HUES64 (cell line): ENCODE measurements around the gene FBLN1.
"Not testable (repeated sequence)": the region's sequence is repeated elsewhere in the genome, so short reads cannot be mapped to it uniquely, and the experiment has no call there.

Source experiments
- H3K27ac ChIP-seq: 2 replicates; pipeline ENCODE4 v1.7.0; 2013; ENCODE audit warnings: low read depth, low read length, inconsistent platforms
- H3K27me3 ChIP-seq: 2 replicates; pipeline ENCODE4 v1.6.1; 2013; ENCODE audit warnings: mild to moderate bottlenecking, low read length; ENCODE audit not compliant: insufficient read depth
- H3K36me3 ChIP-seq: 2 replicates; pipeline ENCODE4 v1.6.1; 2013; ENCODE audit warnings: mild to moderate bottlenecking, low read length; ENCODE audit not compliant: insufficient read depth
- H3K4me1 ChIP-seq: 2 replicates; pipeline ENCODE4 v1.6.1; 2013; ENCODE audit warnings: mild to moderate bottlenecking, low read length, moderate library complexity; ENCODE audit not compliant: insufficient read depth
- H3K4me3 ChIP-seq: 2 replicates; pipeline ENCODE4 v1.5.1; 2013; ENCODE audit warnings: mild to moderate bottlenecking, low read length, moderate library complexity
- H3K9ac ChIP-seq: 2 replicates; pipeline ENCODE4 v1.6.1; 2013; ENCODE audit warnings: mild to moderate bottlenecking, low read depth, low read length
- H3K9me3 ChIP-seq: 2 replicates; pipeline ENCODE4 v1.6.1; 2013; ENCODE audit warnings: low read depth, low read length; ENCODE audit not compliant: insufficient read depth
- WGBS: fragments of 150-250, 120-280 bp; methylation state at CpG from one replicate; pipeline ENCODE4 v1.1.7; 2013; ENCODE audit warnings: missing lambda C conversion rate; 5-methylcytosine and 5-hydroxymethylcytosine counted together

The FBLN1 gene

DNA sequence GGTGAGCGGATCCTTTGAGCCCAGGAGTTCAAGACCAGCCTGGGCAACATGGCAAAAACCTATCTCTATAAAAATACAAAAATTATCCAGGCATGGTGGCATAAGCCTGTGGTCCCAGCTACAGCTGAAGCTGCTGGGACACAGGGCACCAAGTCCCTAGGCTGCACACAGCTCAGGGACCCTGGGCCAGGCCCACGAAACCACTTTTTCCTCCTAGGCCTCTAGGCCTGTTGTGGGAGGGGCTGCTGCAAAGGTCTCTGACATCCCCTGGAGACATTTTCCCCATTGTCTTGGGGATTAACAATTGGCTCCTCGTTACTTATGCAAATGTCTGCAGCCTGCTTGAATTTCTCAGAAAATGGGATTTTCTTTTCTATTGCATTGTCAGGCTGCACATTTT lies 39.0 kb upstream of the FBLN1 start:
- H3K9ac ChIP-seq, H3K27me3 ChIP-seq, H3K27ac ChIP-seq, H3K4me1 ChIP-seq, H3K4me3 ChIP-seq, H3K36me3 ChIP-seq: not testable (repeated sequence)
- WGBS = 93% methylated on average over 3 of the region's 3 CpGs
- peaks cover 11% of the 10 kb centered on the region; the same call in 1 of the 2 replicates for H3K9me3 ChIP-seq

DNA sequence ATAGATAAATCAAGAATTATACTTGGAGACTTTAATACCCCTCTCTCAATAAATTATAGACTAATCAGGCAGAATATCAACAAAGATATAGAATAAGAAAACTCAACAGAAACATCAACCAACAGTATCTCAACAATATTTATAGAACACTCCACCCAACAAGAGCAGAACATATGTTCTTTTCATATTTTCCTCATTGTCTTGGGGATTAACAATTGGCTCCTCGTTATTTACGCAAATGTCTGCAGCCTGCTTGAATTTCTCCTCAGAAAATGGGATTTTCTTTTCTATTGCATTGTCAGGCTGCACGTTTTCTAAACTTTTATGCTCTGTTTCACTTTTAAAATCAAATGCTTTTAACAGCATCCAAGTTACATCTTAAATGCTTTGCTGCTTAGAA lies 37.0 kb upstream of the FBLN1 start:
- Histone ChIP-seq H3K27me3 (no peaks in the 10 kb centered on the region), H3K9me3 (peaks cover 11% of the 10 kb centered on the region; the same call in 1 of the 2 replicates), H3K27ac (no peak overlapping the region), H3K36me3 (no peaks in the 10 kb centered on the region), H3K9ac (no peak overlapping the region), H3K4me3 (no peak overlapping the region), H3K4me1 (peaks cover 20% of the 10 kb centered on the region)
- WGBS = 89% methylated on average over 3 of the region's 3 CpGs

DNA sequence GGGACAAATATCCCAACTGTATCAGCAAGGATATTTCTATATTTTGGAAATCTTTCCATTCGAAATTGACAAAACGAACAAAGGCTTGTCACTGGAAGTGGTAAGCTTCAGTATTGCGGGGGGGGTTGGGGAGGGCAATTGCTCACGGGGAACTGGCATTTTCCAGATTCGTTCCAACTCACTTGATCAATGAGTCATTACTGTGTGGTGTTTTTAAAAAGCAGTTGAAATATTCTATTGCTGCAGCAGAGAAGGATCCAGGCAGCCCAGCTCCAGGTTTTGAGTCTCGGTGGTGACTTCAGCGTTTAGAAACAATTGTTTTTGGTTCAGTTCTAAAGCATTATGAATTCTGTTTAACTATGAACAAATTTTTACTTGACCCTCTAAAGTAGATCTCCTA lies 33.8 kb upstream of the FBLN1 start:
- Histone ChIP-seq H3K9me3 (peaks cover 7% of the 10 kb centered on the region; the same call in 1 of the 2 replicates), H3K9ac (no peak overlapping the region), H3K36me3 (no peaks in the 10 kb centered on the region), H3K4me3 (no peak overlapping the region), H3K4me1 (peaks cover 20% of the 10 kb centered on the region), H3K27me3 (no peaks in the 10 kb centered on the region), H3K27ac (no peak overlapping the region)
- WGBS = 72% methylated on average over 7 of the region's 7 CpGs

DNA sequence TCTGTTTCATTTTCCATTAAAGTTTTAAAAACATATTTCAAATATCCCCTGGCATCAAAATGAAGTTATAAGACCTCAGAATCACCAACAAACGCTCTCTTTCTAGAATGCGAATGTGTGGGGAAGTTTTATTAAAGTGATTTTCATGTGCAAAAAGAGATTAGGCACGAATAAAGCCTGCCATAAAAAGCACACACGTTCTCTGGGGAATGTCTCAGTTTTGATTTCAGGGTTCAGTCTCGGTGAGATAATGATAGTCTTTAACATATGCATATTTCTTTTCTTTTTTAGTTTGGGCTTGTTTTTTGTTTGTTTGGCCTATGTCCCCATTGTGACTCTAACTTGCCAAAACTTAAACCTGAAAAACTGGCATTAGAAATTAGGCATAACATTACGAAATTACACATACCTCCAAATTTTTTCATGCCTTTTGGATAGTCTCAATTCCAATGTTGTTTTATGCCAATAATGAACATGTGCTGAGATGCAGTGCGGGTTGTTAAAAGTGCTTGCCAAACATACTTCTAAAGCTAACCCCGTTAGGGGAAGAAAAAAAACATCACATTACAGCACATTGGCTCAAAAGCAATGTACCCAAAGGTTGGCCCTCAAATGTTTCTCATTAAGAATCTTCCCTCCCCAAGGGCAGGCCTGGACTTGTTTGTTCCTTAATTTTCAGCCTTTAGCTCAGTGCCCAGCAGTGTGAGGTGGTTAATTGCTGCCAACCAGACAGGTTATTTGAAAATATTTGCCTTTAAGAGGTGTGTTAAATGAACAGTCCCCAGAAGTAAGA lies 33.2 kb upstream of the FBLN1 start:
- Histone ChIP-seq H3K27me3 (no peaks in the 10 kb centered on the region), H3K27ac (0 out of 2 replicates have a peak overlapping the region, but pooled peaks have one; percentile 9), H3K4me3 (no peak overlapping the region), H3K36me3 (no peaks in the 10 kb centered on the region), H3K9me3 (0 out of 2 replicates have a peak, but pooled peaks cover 7% of the 10 kb centered on the region), H3K9ac (peak overlapping the region; percentile 8; the same call in 1 of the 2 replicates), H3K4me1 (peaks cover 22% of the 10 kb centered on the region)
- WGBS = 52% methylated on average over 8 of the region's 8 CpGs

DNA sequence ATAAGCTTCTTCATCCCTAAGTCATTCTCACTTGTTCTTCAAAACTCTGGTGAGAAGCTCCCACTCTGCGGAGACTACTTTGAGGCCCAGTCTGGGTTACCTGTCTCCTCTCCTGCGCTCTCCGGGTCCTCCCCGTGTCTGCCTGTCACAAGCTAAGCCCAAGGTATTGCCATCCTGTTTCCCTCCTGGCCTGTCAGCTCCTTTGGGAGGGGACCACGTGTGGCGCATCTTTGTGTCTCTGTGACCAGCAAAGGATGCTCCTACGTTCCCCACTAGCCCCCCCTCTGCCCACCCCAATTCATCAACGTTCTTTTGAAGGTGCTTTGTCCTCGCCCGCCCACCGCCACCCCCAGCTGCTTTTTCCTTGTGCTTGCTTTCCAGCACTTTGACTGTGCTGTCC lies 31.8 kb upstream of the FBLN1 start:
- no peaks in the 10 kb centered on the region for H3K27me3 ChIP-seq
- peaks cover 22% of the 10 kb centered on the region for H3K4me1 ChIP-seq
- H3K9me3 ChIP-seq = 0 out of 2 replicates have a peak, but pooled peaks cover 7% of the 10 kb centered on the region
- H3K36me3 ChIP-seq = no peaks in the 10 kb centered on the region
- H3K27ac ChIP-seq = no peak overlapping the region
- WGBS = 64% methylated on average over 10 of the region's 11 CpGs
- H3K9ac ChIP-seq = no peak overlapping the region
- H3K4me3 ChIP-seq = no peak overlapping the region

DNA sequence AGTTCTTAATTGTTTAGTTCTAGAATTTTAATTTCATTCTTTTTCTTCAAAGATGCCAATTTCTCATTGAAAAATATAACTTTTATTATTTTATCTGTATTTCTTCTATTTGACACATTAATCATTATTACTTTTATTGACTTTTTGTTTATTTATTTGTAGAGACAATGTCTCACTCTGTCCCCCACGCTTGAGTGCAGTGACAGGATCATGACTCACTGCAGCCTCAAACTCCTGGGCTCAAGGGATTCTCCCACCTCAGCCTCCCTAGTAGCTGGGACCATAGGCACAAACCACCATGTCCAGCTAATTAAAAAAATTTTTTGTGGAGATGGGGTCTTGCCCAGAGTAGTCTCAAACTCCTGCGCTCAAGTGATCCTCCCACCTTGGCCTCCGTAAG lies 30.3 kb upstream of the FBLN1 start:
- Histone ChIP-seq H3K9me3 (0 out of 2 replicates have a peak, but pooled peaks cover 7% of the 10 kb centered on the region), H3K4me1 (peaks cover 22% of the 10 kb centered on the region), H3K27me3 (no peaks in the 10 kb centered on the region), H3K36me3 (no peaks in the 10 kb centered on the region), H3K9ac (no peak overlapping the region), H3K27ac (no peak overlapping the region), H3K4me3 (no peak overlapping the region)
- WGBS = 95% methylated on average over 3 of the region's 3 CpGs

DNA sequence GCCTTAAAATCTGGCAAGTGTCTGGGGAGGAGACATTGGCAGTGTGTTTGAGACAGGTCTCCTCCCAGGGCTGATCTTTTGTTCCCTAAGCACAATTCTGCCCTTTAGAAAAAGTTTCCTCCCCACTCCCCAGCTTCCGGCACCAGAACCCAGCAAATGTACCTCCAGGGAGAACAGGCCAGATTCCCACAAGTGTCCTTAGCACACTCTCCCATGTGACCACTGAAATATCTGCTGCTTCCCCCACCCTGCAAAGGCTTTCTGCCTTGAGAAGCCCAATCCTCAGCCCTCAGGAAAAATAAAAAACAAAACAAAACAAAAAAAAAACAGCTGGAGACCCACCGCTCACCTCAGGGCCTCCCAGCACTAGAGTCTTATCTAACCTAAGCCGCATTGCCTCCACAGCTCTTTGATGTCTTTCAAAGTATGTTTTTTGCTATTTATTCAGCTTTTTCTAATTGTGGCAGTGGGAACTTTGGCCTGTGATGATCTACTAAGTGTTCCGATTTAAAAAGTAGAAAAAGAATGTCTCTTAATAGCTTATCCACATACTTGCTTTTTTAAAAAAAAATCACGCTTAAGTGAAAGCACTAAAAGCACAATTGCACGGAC lies 29.0 kb upstream of the FBLN1 start:
- Histone ChIP-seq H3K36me3 (no peaks in the 10 kb centered on the region), H3K4me1 (peaks cover 22% of the 10 kb centered on the region), H3K9ac (no peak overlapping the region), H3K27me3 (no peaks in the 10 kb centered on the region), H3K4me3 (no peak overlapping the region), H3K27ac (no peak overlapping the region), H3K9me3 (no peaks in the 10 kb centered on the region)
- 76% methylated on average over 5 of the region's 6 CpGs for WGBS

DNA sequence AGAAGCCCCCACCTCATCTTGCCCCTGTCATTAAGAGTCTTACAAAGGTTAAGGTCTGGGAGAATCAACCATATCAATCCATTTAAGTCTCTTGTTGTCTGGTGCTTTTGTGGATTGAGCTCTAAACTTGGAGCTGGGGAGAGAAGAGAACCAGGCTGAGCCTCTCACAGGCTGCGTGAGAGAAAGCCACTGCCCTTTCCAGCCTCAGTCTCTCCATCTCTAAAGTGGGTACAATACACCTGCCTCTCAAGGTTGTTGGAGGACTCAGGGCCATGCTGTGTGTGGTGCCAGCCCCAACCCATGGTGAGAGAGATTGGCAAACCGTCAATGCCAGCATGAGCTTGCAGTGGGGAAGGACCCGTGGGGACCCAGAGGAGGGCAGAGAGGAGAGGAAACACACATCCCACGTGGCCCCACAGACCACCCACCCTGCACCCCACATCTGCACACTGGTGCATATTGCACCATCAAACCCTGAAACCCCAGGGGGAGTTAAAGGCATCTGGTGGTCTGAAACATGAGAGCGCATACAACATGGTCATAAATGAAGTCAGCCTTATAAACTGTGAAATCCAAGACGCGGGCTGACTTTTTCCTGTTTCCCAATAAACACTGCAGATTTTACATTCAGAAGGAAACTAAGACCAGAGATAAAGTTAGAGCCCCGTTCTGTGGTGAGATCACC lies 27.5 kb upstream of the FBLN1 start:
- Histone ChIP-seq H3K36me3 (no peaks in the 10 kb centered on the region), H3K27me3 (no peaks in the 10 kb centered on the region), H3K9ac (no peak overlapping the region), H3K27ac (no peak overlapping the region), H3K4me3 (no peak overlapping the region), H3K4me1 (peaks cover 7% of the 10 kb centered on the region), H3K9me3 (no peaks in the 10 kb centered on the region)
- 80% methylated on average over 7 of the region's 8 CpGs for WGBS

DNA sequence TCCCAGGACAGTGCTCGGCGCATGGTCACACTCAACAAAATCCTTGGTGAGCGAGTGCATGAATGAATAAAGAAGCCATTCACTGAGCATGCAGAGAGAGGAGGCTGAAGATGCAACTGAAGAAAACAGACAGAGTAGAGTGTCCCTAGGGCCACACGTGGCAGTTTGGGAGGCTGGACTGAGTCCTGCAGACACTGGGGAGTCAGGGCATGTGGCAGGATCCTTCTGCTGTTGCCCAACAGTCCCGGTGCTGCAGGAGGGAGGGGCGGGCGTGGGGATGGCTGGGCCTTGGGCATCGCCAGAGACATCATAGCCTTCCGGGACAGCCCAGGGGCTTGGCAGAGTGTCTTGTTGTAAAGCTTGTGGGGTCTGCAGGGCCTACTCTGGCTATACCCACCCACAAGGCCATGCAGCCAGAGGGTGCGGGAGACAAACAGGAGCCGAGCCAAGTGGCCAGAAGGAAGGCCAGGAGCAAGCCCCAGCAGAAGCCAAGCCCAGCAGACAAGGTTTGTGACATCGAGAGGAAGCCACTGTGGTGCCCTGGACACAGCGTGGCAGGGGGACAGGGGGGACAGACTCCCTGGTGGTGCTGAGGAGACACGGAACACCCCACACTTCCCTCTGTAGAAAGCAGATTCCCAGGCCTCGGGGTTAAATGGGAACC lies 26.7 kb upstream of the FBLN1 start:
- 91% methylated on average over 15 of the region's 15 CpGs for WGBS
- Histone ChIP-seq H3K9ac (no peak overlapping the region), H3K4me3 (no peak overlapping the region), H3K27me3 (no peaks in the 10 kb centered on the region), H3K4me1 (peaks cover 6% of the 10 kb centered on the region; the same call in 1 of the 2 replicates), H3K27ac (no peak overlapping the region), H3K36me3 (no peaks in the 10 kb centered on the region), H3K9me3 (no peaks in the 10 kb centered on the region)

DNA sequence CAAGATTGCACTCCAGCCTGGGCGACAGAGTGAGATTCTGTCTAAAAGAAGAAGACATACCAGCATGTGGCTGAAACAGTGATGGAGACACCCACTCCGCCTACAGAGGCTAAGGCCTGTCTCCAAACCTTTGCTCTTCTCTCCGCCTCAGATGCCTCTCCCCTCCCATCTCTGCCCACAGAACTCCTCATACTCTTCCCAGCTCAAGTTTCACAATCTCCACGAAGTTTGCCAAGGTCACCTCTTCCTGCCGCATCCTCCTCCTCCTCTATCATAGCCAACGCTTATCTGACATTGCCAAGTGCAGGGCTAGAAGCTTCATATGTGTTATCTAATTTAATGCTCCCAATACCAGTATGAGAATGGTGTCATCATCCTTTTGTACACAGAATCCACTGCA lies 25.9 kb upstream of the FBLN1 start:
- Histone ChIP-seq H3K9ac (no peak overlapping the region), H3K36me3 (no peaks in the 10 kb centered on the region), H3K27me3 (no peaks in the 10 kb centered on the region), H3K4me1 (peaks cover 6% of the 10 kb centered on the region; the same call in 1 of the 2 replicates), H3K9me3 (no peaks in the 10 kb centered on the region), H3K4me3 (no peak overlapping the region), H3K27ac (no peak overlapping the region)
- 83% methylated on average over 6 of the region's 6 CpGs for WGBS
